ENCODE results near the gene GRAMD2A. TPM values are rescaled to one million over a fixed set of nuclear protein-coding genes. Genes with fewer than 3 reads are reported as not detected.

Gene GRAMD2A
- total and polyA plus RNA-seq, 2 donors (not counting 3 experiments of a cell fraction or from before 2014, with no cell fraction given): 0.08 to 0.29 TPM

DNA sequence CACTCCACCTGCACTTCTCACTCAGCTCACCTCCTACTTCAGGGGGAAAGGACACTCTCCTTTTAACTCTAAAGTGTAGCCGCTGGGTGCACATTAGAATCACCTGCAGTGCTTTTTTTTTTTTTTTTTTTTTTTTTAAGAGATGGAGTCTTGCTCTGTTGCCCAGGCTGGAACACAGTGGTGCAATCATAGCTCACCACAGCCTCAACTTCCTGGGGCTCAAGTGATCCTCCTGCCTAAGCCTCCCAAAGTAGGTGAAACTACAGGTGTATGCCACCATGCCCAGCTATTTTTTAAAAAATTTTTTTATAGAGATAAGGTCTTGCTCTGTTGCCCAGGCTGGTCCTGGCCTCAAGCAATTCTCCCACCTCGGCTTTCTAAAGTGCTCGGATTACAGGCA, 20.8 kb downstream of the GRAMD2A start:
- H3K9ac ChIP-seq (replicated peaks; ENCODE audit: extremely low read depth, insufficient read depth, low read length): no peak overlapping the region
- TF ChIP-seq POLR2A (IDR thresholded peaks at IDR 0.05; ENCODE audit: low read depth, low read length) (no peak), POLR2AphosphoS5 (IDR thresholded peaks at IDR 0.05; ENCODE audit: insufficient read depth, low read depth, low read length) (no peak), MYC (IDR thresholded peaks at IDR 0.05; ENCODE audit: low read depth, low read length) (no peak), FOS (IDR thresholded peaks at IDR 0.05; ENCODE audit: borderline replicate concordance, insufficient read depth, low read length) (no peak), GATA2 (IDR thresholded peaks at IDR 0.05; ENCODE audit: insufficient read depth, insufficient read length, low read depth, low read length) (no peak), EZH2 (IDR thresholded peaks at IDR 0.05; ENCODE audit: borderline replicate concordance, low read depth, low read length, severe bottlenecking) (no peak), JUN (IDR thresholded peaks at IDR 0.05; ENCODE audit: borderline replicate concordance, insufficient read depth, insufficient read length, low read depth) (no peak)
- TF ChIP-seq, protein P1, sequence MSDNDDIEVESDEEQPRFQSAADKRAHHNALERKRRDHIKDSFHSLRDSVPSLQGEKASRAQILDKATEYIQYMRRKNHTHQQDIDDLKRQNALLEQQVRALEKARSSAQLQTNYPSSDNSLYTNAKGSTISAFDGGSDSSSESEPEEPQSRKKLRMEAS (IDR thresholded peaks at IDR 0.05; ENCODE audit: insufficient read depth, insufficient read length): no peak
- TF ChIP-seq, protein P2, sequence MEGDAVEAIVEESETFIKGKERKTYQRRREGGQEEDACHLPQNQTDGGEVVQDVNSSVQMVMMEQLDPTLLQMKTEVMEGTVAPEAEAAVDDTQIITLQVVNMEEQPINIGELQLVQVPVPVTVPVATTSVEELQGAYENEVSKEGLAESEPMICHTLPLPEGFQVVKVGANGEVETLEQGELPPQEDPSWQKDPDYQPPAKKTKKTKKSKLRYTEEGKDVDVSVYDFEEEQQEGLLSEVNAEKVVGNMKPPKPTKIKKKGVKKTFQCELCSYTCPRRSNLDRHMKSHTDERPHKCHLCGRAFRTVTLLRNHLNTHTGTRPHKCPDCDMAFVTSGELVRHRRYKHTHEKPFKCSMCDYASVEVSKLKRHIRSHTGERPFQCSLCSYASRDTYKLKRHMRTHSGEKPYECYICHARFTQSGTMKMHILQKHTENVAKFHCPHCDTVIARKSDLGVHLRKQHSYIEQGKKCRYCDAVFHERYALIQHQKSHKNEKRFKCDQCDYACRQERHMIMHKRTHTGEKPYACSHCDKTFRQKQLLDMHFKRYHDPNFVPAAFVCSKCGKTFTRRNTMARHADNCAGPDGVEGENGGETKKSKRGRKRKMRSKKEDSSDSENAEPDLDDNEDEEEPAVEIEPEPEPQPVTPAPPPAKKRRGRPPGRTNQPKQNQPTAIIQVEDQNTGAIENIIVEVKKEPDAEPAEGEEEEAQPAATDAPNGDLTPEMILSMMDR (IDR thresholded peaks at IDR 0.05; ENCODE audit: extremely low read depth in 1 of 2, insufficient read depth in 1 of 2, low read depth in 1 of 2, low read length in 2 of 2): no peak
- no peak for DNase-seq (ENCODE audit: low read depth, low spot score)
- H3K4me2 ChIP-seq (ENCODE audit: insufficient read depth, low read length): no peak overlapping the region
- no peaks in the 10 kb centered on the region for H4K20me1 ChIP-seq (replicated peaks; ENCODE audit: control insufficient read depth, extremely low read depth, insufficient read depth, low read length)
- intact Hi-C loops (cut with micrococcal nuclease) (no loop called here), dilution Hi-C loops (cut with MboI; ENCODE audit: extremely low pct_ligation_motif_present, low sequenced_read_pairs) (no loop called here)
- H3K79me2 ChIP-seq (ENCODE audit: control insufficient read depth, insufficient read depth, low read length): no peaks in the 10 kb centered on the region
- no TSS peak for BruUV-seq (replicated peaks)
- H3K9me1 ChIP-seq (replicated peaks; ENCODE audit: control insufficient read depth, extremely low read depth, insufficient read depth, low read length): no peaks in the 10 kb centered on the region
- H3K9me3 ChIP-seq (replicated peaks; ENCODE audit: control insufficient read depth, insufficient read depth, low read length): no peaks in the 10 kb centered on the region
- H2AFZ ChIP-seq (ENCODE audit: low read depth, low read length): no peak overlapping the region
- no peak for FAIRE-seq
- peaks cover 0 to 3% of the 10 kb centered on the region in 2 experiments for H3K27me3 ChIP-seq (ENCODE audit: control insufficient read depth in 2 of 2, insufficient read depth in 2 of 2, low read length in 2 of 2)
- ChIA-PET CTCF (interaction anchor here (1.6 kb wide), 2 partner anchors 11 to 21 kb away, joined by 3 read pairs; no protein-coding TSS in a partner anchor), POLR2A (no interaction called here)
- H3K36me3 ChIP-seq (ENCODE audit: control insufficient read depth in 2 of 2, extremely low read depth in 1 of 2, insufficient read depth in 2 of 2, low read length in 2 of 2): no peaks in the 10 kb centered on the region
- no peak overlapping the region for H3K4me3 ChIP-seq (replicated peaks in 1 of 3; ENCODE audit: insufficient read depth in 1 of 3, low read depth in 1 of 3, low read length in 3 of 3)
- no peaks in the 10 kb centered on the region for H3K4me1 ChIP-seq (ENCODE audit: control insufficient read depth, extremely low read depth, insufficient read depth, low read length)
- H3K27ac ChIP-seq (ENCODE audit: insufficient read depth, low read depth, low read length): no peak overlapping the region

All from endothelial cell of umbilical vein (primary cell).